Mesenteric fat pad (tissue), 1 donor: ENCODE measurements around the gene FGF10. TPM values are rescaled to one million over a fixed set of nuclear protein-coding genes. Genes with fewer than 3 reads are reported as not detected.

Experiments
- DNase-seq: peaks from one replicate; pipeline ENCODE4 v3.0.0-alpha.2; 2020; ENCODE audit warnings: low spot score
- total RNA-seq: library from RNA; stranded (reverse); fragmentation: NEBNext Ultra II Directional; extraction: Animal tissue kit (Norgen Biotek cat#: 25700); gene quantifications from one replicate; pipeline ENCODE4 v1.2.1, GENCODE V29; 2021
- donor health status: DM: yes; HTN: yes; CAD: no.

FGF10 gene
- total RNA-seq, 1 donor from 2014 or later = 24.0 TPM

- DNase-seq = no peak
These were observed 131.4 kb downstream of the FGF10 start for GRCh38 chr5:44257653-44258365.

GRCh38 chr5:44257221-44257620 lies 132.0 kb downstream of the FGF10 start:
- no peak for DNase-seq
